Measurements from ENCODE around the gene FRZB.
"Not testable (repeated sequence)": the region's sequence is repeated elsewhere in the genome, so short reads cannot be mapped to it uniquely, and the experiment has no call there.

Gene FRZB

DNA sequence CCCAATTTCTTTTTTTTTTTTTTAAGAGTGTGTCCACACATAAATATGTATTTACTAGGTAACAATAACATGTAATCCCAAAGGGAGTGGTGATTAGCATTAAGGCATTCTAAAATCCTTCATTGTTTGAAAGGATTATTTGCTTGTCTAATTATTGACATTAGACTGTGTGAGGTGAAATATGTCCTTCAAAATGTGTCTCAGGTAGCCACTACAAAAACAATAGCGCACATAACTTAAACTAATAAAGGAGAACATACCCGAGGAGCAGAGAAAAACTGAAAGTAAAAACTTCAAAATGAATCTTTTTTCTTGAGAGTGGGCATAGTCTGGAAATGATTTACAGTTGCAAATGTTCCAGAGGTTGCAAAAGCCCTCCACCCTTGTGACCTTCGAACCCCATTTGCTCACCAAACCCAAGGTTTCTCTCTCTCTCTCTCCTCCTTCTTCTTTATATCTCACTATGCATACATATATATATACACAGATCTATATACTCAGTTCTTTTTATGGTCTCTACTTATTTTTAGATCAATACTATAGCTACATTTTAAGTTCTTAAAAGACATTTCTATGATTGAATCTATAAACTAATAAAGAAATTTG, 24.4 kb upstream of the FRZB start:
- DNase-seq = no peak

DNA sequence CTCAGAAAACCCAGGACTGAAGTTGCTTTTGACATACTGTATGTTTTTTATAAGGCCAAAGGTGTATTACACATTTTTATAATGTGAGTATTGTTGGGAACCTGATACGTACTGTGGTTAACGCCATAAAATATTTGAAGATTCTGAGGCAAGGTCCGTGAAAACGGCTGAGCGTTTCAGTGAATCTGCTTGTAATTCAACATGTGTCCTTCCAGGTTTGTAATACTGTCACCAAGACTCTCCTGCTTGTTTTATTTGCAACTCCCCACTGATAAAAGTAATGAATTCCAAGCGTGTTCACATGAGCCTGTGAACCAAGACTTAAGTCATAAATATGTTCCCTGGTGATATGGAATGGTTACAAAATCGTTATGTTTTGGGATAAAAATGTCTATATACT, 23.9 kb upstream of the FRZB start:
- no peak for DNase-seq

DNA sequence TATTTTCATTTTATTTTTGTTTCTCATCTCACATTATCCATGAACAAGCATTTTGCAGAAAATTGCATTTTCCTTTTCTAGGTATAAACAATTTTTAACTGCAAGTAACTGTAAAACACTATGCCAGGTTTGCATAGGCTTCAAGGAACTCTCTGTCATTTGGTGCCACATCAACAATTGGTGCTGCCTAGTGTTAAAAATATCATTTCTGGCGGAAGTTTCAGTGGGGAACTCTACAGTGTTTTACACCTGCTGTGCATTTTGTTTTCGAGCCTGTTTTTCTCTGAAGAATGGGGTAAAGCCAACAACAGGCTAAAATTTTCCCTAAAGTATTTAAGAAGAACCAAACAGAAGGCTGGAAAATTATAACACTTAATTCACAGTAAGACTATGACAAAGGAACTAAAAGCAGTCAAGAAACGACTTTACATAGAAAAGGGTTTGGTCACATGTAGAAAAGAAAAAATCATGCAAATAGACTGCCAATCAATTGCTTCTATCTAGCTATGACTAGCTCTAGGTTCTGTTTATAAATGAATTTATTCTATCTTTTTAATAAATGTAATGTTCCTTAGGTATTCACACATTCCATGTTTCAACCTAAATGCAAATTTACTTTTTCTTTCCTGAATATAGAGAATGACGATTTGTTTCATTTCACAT, 21.4 kb upstream of the FRZB start:
- no peak for DNase-seq

DNA sequence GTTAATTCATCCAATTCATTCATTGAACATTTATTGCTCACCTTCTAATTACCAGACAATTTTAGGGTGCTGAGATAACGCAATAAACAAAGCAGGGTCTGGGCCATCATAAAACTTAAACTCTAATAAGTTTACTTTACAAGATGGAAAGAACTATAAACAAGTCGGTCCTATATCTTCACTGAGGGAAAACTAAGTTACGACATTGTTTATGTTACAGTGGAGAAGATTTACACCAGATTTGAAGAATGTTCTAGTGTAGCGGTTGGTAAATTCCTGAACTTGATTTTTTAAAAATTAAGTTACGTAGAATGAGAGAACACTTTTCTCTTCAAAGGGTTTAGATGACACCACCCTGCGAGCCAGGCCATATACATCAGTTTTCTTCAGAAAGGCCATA, 20.7 kb upstream of the FRZB start:
- no peak for DNase-seq

DNA sequence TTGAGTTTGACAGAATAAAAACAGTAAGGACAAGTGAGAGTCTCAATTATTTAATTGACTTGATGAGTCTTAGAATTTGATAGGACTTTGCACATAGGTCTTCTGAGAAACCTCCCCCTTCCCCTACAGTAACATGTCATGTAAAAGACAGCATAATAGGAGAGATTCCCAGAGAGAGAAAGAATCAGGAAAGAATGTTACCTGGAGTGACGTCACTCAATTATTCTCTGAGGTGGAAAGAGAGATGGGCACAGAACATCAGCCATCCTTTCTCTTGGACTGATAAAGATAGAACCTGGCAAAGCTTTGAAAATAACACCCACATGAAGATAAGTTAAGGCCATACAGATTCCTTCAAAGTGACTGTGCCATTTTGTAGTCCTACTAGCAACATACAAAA, 19.3 kb upstream of the FRZB start:
- DNase-seq = no peak

DNA sequence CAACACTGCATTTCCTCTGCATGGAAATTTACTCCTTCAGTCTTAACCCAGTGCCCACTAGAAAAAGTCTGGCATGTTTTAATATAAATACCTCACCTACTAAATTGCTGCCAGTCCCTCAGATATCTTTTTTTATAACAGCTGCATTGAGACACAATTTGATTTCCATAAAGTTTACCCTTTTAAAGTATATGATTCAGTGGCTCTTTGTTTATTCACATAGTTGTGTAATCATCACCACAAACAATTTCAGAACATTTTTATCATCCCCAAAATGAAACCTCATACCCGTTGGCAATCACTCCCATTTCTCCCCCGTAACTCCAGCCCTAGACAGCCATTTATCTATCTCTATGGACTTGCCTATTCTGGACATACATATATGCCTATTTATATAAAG, 17.0 kb upstream of the FRZB start:
- DNase-seq = no peak

DNA sequence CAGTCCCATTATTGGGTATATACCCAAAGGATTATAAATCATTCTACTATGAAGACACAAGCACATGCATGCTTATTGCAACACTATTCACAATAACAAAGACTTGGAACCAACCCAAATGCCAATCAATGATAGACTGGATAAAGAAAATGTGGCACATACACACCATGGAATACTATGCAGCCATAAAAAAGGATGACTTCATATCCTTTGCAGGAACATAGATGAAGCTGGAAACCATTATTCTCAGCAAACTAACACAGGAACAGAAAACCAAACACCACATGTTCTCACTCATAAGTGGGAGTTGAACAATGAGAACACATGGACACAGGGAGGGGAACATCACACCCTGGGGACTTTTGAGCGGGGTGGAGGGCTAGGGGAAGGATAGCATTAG, 13.7 kb upstream of the FRZB start:
- DNase-seq = not testable (repeated sequence)

DNA sequence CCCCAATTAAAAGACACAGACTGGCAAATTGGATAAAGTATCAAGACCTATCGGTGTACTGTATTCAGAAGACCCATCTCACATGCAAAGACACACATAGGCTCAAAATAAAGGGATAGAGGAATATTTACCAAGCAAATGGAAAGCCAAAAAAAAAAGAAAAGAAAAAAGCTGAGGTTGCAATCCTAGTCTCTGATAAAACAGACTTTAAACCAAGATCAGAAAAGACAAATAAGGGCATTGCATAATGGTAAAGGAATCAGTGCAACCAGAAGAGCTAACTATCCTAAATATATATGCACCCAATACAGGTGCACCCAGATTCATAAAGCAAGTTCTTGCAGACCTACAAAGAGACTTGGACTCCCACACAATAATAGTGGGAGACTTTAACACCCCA, 10.2 kb upstream of the FRZB start:
- DNase-seq = not testable (repeated sequence)

DNA sequence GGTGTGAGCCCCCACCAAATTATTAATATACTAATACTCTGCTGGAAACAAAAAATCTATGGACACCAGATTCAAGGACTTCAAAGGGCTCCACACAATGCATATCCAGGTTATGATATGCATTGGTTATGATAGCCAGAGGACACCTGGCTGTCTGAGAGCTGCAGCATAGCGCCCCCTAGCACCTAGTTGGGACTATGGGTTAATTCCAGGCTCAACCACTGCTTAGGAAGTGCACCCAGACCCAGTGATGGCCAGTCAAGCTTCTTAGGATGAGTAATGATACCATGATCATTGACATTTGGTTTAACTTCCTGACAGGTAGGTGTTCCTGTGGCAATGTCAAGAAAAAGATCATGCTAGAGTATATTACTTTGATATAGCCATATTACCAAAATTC, 3.8 kb upstream of the FRZB start:
- DNase-seq = no peak

DNA sequence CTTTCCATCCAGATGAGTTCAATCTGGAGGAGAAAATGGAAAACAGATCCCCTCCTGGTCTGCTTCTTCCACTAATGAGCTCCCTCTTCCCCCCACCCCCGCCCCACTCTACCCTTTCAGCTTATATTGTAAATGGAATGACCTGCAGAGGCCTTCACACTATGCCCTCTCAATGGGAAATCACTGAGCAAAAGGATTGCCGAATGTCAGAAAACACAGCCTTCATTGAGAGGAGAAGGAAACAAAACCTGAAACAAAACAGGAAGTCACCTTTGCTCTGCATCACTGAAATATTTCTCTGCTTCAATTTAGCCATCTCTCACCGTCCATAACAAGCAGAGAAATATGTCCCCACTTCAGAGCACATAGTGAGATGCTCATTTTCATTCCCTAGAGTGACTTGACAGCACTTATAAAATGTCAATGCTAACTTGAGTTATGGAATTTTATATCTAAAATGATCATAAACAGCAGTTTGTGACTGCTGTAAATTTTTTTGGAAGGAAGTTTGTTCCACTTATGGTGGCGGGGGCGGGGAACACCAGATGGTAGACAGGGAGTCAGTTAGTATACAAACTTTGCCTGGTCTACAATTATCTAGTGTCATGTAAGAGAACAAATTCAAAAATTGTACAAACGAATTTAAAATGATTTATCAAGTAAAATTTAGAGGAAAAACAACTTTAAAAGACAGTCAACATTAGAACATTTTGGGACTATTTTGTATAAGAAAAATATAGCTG, 1.8 kb upstream of the FRZB start:
- peak in 7 of 58 donors; percentile 2 to 32 (median 7) for DNase-seq

DNA sequence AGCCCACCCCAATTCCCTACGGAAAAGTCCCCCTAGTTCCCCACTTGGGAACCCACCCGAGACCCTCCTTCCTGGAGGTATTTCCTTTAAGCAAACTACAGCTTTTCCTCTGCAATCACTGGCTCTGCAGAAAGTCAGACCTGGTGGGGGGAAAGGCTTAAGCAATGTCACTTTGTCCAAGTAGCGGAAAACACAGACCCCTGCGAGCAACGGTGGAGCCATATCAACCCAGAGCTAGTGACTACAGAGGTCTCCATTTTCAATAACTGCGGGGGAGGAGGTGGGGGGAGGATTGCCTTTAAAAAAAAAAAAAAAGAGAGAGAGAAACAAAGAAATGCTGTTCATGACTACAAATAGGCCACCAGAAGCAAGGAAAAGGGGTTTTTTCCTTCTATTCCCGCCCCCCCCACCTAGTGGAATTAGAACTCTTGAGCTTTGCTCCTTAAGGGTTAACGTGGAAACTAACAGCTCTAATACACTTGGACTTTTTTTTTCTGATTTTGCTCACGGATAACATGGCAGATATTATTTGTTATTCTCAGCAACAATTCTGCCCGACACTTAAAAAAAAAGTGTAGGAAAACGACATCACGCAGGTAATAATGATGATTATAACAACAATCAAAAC, 1.1 kb upstream of the FRZB start:
- no peak for DNase-seq

DNA sequence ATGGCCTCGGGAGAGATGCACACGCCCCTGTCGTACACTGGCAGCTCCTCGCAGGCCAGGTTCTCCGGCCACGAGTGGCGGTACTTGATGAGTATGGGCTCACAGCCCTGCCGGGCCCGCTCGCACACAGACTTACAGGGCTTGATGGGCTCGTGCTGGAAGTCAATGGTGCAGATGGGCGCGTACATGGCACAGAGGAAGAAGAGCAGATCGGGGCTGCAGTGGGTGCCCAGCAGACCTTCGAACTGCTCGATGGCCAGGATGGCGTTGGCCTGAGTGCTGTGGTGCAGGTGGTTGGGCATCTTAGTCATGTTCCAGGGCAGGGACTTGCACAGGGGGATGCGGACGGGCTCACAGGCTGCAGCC, 359 bp downstream of the FRZB start:
- DNase-seq = peak in 4 of 58 donors; percentile 3 to 16 (median 14)

DNA sequence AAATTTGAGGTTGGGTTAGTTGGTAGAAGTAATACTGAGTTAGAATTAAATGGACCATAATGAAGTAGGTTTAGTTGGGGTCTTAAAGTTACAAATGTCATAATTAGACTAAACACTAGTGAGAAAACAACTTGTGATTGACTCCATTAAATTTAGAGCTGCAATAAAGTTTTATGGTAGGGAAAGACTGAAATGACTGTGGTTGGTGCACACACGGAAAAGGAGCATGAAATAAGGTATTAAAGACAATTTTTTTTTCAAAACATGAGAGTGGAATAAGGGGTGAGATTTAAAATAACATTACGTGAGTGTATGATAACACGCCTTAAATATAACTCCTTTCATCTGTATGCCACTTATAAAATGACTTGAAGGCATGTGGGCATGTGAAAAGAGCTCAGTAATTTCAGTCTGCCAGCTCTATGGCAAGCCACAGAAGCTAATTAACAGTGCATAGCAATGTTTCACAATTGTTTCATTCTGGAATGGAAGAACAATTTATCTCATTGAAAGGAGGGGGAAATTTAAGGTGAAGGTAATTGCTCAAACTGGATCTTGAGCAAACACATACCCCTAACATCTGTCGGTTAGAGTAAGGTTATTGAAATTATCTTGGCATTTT, 1.4 kb downstream of the FRZB start:
- DNase-seq = no peak

DNA sequence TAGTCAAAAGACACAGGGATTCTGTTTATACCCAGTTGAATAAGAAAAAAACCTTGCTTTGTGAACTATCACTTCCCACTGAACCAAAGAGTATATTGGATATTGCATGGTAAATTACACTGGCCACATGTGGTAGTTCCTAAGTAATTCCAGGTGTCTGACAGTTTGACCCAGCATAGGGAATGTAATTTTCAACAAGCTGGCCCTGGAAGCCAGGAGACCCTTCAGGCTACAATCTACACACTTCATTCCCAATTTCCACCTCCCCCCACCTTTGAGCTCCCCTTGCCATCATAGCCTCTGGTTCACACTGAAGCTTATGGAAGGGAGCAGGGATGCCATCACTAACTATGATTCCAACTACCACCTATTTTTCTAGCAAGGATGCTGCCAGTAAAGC, 2.8 kb downstream of the FRZB start:
- no peak for DNase-seq

DNA sequence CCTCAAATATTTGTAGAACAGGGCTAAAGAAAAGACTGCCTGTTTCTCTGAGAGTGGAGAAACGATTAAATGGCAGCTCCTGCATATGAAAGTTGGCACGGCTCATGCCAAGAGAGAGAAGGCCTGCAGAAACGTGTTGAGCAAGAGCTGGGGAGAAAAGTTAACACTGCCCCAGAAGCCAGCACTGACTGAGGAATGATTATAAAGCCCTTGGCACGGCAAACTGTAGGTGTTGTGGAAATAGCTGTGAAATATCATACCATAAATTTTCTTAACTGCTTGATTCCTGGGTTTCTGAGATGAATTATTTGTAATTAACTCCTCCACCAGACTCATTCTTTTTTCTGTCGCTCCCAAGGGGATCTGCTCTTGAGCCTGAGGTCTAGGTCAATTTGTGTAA, 4.3 kb downstream of the FRZB start:
- DNase-seq = peak in 1 of 58 donors; percentile 2

DNA sequence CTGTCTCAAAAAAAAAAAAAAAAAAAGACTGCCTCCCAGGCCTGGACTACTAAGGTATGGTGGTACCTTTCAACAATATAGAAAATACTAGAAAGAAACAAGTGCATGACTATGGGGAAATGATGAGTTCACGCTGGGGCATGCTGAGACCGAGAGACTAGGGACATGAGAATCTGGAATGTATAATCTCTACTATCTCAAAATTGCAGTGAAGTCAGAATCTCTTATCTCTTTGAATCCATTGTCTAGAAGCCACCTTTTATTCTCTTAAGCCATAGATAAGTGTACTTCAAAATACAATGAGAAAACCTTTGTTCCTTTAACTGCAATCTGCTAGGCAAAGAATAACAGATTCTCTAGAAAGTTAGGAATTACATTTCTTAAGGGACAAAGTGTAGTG, 5.6 kb downstream of the FRZB start:
- no peak for DNase-seq

DNA sequence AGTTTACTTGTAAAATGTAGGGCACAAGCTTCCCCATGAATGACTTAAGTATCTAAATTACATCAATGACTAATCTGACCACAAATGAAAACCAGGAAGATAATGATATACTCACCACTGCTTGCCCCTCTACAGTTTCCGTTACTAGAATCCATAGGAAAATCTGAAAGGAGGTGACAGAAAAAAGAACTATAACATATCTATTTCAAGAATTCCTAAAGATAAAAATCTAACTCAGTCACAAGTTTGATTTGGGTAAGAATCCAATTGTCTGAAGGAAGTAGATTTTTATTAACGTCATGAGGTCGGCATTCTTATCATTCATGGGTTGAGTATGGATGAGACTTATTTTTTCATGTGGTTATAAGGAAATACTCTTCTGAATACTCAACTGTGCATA, 7.8 kb downstream of the FRZB start:
- DNase-seq = no peak

DNA sequence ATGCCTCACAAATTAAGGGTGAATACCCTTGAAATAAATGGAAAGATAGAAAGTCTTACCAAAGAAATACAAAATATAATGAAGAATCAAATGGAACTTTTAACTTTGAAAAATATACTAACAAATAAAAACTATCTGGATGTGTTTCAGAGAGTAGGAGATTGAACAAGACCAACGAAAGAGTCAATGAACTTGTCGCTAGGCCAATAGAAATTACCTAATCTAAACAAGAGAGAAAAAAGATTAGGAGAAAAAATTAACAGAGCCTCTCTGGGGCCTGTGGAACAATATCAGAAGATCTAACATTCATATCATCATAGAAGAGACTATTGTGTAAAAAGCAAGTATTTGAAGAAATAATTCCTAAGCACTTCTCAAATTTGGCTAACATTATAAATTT, 11.1 kb downstream of the FRZB start:
- no peak for DNase-seq

DNA sequence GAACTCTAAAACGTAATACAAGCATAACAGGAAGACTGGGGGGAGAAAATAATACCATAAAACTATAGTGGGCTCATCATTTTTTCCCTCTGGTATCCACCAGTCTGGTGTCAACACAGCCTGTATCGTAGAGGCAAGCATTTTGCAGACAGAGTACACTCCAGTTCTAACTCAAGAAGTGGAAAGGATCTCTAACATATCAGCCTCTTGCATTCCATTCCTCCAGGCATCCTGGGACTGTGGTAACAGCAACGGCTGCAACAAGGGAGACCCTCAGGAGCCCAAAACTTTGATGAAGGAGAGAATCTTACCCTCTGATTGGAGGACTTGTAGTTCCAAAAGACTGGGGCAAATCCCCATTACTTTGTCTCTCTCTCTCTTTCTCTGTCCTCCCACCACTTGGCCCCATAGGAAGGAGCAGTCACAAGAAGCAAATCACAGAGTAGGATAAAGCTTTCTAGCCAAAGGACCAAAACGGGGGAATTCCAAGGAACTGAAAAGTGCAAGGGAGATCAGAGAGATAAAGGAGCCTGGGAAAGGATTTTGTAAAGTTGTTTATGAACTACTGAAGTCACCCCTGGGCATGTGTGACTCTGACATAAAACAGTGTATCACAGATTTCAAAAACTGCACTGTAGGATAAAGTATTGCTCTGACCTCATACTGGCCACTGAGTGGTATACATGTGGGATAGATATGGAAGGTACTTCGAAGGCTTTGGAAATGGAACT, 11.9 kb downstream of the FRZB start:
- no peak for DNase-seq

DNA sequence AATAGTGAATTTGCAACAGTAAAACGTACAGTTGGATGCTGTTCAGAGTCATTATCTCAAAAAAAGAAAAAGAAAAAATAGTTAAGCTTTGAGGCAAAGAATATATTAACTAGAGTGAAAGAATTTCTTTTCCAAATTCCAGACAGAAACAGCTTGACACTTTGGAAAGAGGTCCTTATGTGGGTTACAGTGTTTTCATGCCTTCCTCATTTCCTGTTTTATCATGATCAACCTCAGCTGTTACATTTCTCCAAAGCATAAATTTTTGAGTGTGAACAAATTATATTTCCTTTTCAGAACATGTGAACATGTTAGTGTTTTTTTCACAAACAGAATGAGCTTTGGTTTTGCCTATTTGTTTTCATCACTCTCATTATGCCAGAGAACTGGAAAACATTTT, 13.6 kb downstream of the FRZB start:
- no peak for DNase-seq

DNA sequence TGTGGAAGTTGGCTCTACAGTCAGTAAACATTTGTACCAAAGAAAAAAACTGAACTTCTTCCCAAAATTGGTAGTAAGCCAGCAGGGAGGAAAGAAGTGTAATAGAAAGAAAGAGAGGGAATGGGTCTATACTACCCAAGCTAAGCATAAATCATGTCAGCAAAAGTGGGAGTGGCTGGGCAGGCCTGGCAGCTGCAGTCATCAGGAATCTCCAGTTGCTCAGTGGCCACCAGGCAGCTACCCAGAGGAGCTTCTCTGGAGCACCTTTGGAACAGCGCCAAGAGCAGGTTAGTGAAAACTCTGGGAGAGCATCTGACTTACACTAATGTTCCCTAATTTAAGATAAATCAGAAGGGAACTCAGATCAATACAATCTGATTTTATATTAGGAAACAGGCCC, 14.3 kb downstream of the FRZB start:
- no peak for DNase-seq
